Lung (tissue), 12 donors: Measurements from ENCODE around the gene SEPTIN8. TPM values are rescaled to one million over a fixed set of nuclear protein-coding genes. Genes with fewer than 3 reads are reported as not detected.

Source experiments
- ATAC-seq: fragments of 200-7000 bp; cut with Tn5 transposase; one replicate; pipeline ENCODE4 v1.9.1; 2020; ENCODE audit warnings: moderate number of reproducible peaks; ENCODE audit not compliant: insufficient read depth, low FRiP score
- DNase-seq, 3 donors: peaks; one replicate each; pipeline ENCODE4 v3.0.0-alpha.2; 2013 to 2017
- H3K27ac ChIP-seq, 2 donors: one replicate each; pipeline ENCODE4 v1.5.1; 2013; ENCODE audit warnings: mild to moderate bottlenecking in 2 of 2, moderate library complexity in 2 of 2, control low read depth in 1 of 2, inconsistent platforms in 1 of 2, low read depth in 1 of 2, low read length in 1 of 2
- H3K27me3 ChIP-seq, 3 donors: one replicate each; pipeline ENCODE4 v1.5.1; 2013; ENCODE audit warnings: low read length in 2 of 3; ENCODE audit not compliant: control insufficient read depth in 3 of 3, insufficient read depth in 3 of 3
- H3K36me3 ChIP-seq, 4 donors: one replicate each; pipeline ENCODE4 v1.5.1; 2013; ENCODE audit warnings: low read length in 4 of 4, mild to moderate bottlenecking in 1 of 4, moderate library complexity in 1 of 4; ENCODE audit not compliant: control insufficient read depth in 4 of 4, insufficient read depth in 4 of 4
- H3K4me1 ChIP-seq, 5 donors: one replicate each; pipeline ENCODE4 v1.5.1; 2013; ENCODE audit warnings: low read length in 5 of 5, mild to moderate bottlenecking in 2 of 5, moderate library complexity in 1 of 5; ENCODE audit not compliant: control insufficient read depth in 5 of 5, insufficient read depth in 5 of 5
- H3K4me3 ChIP-seq: one replicate; pipeline ENCODE4 v1.5.1; 2013; ENCODE audit warnings: mild to moderate bottlenecking, control low read depth, moderate library complexity
- H3K9ac ChIP-seq, 2 donors: one replicate each; pipeline ENCODE4 v1.5.1; 2013; ENCODE audit warnings: low read length in 2 of 2, control low read depth in 1 of 2; ENCODE audit not compliant: insufficient read depth in 1 of 2
- H3K9me3 ChIP-seq, 4 donors: one replicate each; pipeline ENCODE4 v1.5.1; 2013; ENCODE audit warnings: low read length in 3 of 4, mild to moderate bottlenecking in 1 of 4, moderate library complexity in 1 of 4; ENCODE audit not compliant: control insufficient read depth in 4 of 4, insufficient read depth in 3 of 4
- WGBS, 2 donors: extraction: QIAGEN DNeasy Blood & Tissue Kit; methylation state at CpG; one replicate each; pipeline ENCODE4 v1.1.7; 2013; 5-methylcytosine and 5-hydroxymethylcytosine counted together
- polyA plus RNA-seq, 2 donors: library from polyadenylated mRNA; stranded (reverse); fragments of 200-250 nt; gene quantifications; one replicate each; pipeline ENCODE4 v1.2.1, GENCODE V29; 2013
- total RNA-seq, 2 donors: library from RNA; depleted of rRNA in 1 of 2; stranded (reverse); fragments of >200 nt in 1 of 2; gene quantifications; one replicate each; pipeline ENCODE4 v1.2.1, GENCODE V29; 2014 to 2021
- TF ChIP-seq, protein P1 (sequence below): IDR thresholded peaks from 2 replicates; pipeline ENCODE4 v1.5.1; 2012; ENCODE audit warnings: mild to moderate bottlenecking; ENCODE audit errors: control extremely low read depth, extremely low read depth
- donor health status: control.
- donor health status: control.
- donor health status: Bipolar disorder and iron deficiency.
- donor health status: healthy.
- donor health status: DM: yes; HTN: yes; CAD: no.

Gene SEPTIN8
- total and polyA plus RNA-seq, 4 donors, result 12.4 to 37.8 (median 22.0) TPM

DNA sequence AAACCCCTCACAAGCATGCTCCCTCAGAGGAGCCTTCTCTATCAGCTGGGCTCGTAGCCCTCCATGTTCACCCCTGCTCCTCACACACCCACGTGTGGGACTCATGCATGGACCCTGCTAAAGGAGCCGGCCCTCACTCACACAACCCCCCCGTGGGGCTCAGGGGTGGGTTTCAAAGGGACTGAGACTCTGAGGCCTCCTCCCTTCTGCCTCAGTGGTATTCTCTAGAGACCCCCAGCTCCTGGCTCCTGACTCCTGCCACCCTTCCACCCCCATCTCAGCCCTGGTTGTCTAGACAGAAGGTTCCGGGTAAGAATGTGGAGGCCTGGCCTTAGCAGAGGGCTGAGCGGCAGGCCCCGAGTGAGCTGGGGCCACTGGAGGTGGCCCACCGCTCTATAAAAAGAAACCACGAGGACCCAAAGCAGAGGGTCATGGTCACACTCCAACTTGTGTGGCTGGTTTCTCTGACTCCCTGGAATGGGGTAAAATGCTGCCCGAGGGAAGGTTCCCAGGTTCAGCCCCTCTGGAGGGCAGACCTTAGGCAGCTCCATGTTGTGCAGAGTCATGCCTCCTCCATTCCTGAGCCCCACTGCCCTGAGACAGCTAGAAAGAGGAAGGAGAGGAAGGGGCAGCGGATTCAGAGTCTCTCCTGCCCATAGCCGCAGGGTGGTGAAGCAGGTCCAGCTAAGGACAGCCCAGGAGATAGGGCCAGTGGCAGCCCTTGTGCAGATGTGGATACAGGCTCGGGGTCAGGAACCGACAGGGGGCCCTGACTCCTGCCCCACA is 10.8 kb downstream of the SEPTIN8 start:
- no peak for DNase-seq
- H3K4me3 ChIP-seq, result no peak overlapping the region
- TF ChIP-seq, protein P1, sequence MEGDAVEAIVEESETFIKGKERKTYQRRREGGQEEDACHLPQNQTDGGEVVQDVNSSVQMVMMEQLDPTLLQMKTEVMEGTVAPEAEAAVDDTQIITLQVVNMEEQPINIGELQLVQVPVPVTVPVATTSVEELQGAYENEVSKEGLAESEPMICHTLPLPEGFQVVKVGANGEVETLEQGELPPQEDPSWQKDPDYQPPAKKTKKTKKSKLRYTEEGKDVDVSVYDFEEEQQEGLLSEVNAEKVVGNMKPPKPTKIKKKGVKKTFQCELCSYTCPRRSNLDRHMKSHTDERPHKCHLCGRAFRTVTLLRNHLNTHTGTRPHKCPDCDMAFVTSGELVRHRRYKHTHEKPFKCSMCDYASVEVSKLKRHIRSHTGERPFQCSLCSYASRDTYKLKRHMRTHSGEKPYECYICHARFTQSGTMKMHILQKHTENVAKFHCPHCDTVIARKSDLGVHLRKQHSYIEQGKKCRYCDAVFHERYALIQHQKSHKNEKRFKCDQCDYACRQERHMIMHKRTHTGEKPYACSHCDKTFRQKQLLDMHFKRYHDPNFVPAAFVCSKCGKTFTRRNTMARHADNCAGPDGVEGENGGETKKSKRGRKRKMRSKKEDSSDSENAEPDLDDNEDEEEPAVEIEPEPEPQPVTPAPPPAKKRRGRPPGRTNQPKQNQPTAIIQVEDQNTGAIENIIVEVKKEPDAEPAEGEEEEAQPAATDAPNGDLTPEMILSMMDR, result no peak

DNA sequence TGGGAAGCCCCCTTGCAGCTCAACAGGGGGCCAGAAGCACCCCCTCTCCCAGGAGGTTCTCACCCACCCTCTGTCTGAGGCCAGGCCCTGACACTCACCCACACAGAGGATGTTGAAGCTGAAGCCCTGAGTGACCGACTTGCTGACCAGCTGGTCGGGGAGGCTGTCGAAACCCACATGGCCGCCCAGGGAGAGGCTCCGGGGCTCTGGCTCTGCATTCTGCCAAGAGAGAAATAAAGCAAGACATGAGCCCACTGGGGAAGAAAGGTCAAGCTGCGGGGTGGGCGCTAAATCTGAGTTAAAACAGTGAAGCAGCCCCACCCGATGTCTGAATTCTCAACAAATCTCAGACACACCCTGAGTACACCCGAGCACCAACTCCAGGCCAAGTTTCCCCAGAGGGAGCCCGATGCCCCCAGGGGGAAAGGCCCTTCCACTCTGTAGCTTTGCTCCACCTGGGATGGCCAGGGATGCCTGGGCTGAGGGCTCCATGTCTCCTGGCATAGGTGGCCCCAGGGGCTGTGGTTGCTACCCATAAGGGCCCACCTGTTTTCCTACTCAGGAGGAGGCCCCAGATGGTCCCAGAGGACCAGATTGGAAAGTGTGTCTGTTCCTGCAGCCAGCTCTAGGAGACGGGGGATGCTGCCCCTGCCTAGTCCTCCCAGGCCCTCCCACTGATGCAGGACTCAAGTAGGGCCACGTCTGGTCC is 11.6 kb downstream of the SEPTIN8 start:
- TF ChIP-seq, protein P1, result no peak
- H3K4me1 ChIP-seq, result peaks cover 8 to 20% (median 16%) of the 10 kb centered on the region in 5 donors
- peaks cover 0 to 31% (median 14%) of the 10 kb centered on the region in 4 donors for H3K36me3 ChIP-seq
- H3K9me3 ChIP-seq, result no peaks in the 10 kb centered on the region
- no peak for DNase-seq
- H3K27me3 ChIP-seq, result no peaks in the 10 kb centered on the region
- no peak overlapping the region for H3K9ac ChIP-seq
- 87 to 94% methylated on average over 12 of the region's 12 CpGs for WGBS, 2 donors
- H3K27ac ChIP-seq, result no peak overlapping the region
- no peak for ATAC-seq
- H3K4me3 ChIP-seq, result no peak overlapping the region

More for the DNA sequence above, 10.8 kb downstream of the SEPTIN8 start:
- Histone ChIP-seq H3K9ac (no peak overlapping the region), H3K9me3 (no peaks in the 10 kb centered on the region), H3K36me3 (peaks cover 0 to 25% (median 12%) of the 10 kb centered on the region in 4 donors), H3K27me3 (no peaks in the 10 kb centered on the region), H3K4me1 (peaks cover 13 to 27% (median 16%) of the 10 kb centered on the region in 5 donors), H3K27ac (no peak overlapping the region)
- WGBS, 2 donors, result 91 to 93% methylated on average over 14 of the region's 14 CpGs
- ATAC-seq, result no peak

DNA sequence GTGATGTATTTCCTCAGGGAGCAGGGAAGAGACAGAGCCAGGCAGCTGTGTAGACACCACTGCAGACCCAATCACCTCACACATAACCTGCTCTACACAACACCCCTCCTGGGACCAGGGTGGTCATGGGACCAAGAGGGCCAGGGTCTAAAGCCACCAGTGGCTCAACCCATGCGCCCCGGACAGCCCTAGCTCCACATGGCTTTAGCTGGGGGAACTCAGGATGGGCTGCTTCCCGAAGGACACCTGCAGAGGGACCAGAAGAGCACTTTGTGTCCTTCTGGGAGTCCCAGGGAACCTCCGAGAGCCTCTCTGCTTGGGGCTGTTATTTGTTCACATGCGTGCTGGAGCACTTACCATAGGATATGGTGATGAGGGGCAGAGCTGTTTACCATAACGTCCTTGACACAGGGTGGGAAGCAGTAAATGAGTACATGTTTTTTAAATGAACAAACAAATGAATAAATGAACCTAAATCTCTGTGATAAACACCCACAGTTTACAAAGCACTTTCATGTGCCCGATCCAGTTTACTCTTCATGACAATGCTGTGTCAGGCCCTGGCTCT is 12.3 kb downstream of the SEPTIN8 start:
- Histone ChIP-seq H3K36me3 (peaks cover 0 to 31% (median 14%) of the 10 kb centered on the region in 4 donors), H3K9me3 (no peaks in the 10 kb centered on the region), H3K27me3 (no peaks in the 10 kb centered on the region), H3K9ac (no peak overlapping the region), H3K4me3 (no peak overlapping the region), H3K4me1 (peaks cover 8 to 19% (median 16%) of the 10 kb centered on the region in 5 donors), H3K27ac (no peak overlapping the region)
- TF ChIP-seq, protein P1, result no peak
- no peak for DNase-seq
- ATAC-seq, result no peak
- 93 to 97% methylated on average over 7 of the region's 7 CpGs for WGBS, 2 donors
